Activated T-cell treated with anti-CD3 and anti-CD28 coated beads for 48 hours (primary cell): Measurements from ENCODE around the gene CST7.

Experiments
- DNase-seq: peaks from one replicate; pipeline ENCODE4 v3.0.0-alpha.2; 2020; ENCODE audit warnings: low read depth

Gene CST7

DNA sequence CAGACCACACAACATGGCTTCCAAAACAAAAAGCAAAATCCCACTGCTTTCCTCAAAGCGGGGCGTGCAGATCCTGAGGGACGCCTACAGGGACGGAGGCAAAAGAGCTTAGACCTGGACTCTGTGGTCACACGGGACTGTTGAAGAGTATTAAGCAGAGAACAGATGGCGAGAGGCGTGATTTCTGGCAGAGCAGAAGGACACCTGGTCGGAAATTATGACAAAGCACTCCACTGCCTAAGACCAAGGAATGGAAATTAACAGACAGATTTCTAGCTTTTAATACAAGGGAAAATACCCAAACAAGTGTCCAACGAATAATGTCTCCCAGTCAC lies 15.4 kb downstream of the CST7 start:
- DNase-seq = no peak

GRCh38 chr20:24965065-24965919 lies 16.2 kb downstream of the CST7 start:
- no peak for DNase-seq

- no peak for DNase-seq
Observed at GRCh38 chr20:24966317-24967012, 17.4 kb downstream of the CST7 start.

GRCh38 chr20:24968278-24968800 lies 19.3 kb downstream of the CST7 start:
- DNase-seq = no peak

- no peak for DNase-seq
Observed at GRCh38 chr20:24969186-24970029, 20.3 kb downstream of the CST7 start.

DNA sequence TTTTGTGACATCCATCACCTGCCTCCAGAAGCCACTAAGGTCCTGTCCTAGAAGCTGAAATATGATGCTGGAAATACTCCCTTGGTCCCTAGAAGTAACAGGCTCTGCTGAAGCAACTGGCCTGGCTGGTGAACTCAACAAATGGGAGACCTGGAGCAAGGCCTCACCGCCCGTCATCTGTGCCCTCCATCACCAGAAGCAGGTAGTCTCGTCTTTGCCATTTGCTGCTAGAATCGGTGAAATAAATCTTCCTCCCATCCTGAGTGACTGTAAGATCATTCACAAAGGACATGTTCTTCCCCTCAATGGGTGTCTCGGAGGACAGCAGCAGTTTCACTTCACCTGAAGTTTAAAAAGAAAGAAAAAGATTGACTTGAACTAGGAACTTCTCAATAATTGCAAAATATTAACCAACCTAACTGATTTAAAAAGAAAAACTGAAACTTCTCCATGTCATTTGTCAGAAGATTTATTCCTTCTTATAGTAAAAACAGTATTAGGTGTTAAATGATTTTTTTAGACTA lies 21.0 kb downstream of the CST7 start:
- no peak for DNase-seq

DNA sequence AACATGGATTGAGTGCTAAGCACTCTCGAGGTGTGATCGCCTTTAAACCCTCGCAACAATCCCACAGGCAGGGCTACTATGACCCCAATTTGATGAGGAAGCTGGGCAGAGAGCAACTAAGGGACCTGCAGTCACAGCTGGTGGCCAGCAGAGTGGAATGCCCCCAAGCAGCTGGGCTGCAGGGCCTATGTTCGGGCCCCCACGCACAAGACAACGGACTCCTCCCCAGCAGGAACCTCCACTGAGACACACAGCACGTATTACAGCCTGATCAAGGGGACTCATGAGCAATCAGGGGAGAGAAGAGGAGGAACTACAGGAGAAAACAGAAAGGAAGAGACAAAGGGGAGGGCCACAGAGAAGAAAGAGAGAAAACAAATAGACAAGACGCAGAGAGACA lies 21.7 kb downstream of the CST7 start:
- DNase-seq = no peak

- DNase-seq = no peak
Observed at GRCh38 chr20:24971376-24972101, 22.5 kb downstream of the CST7 start.

DNA sequence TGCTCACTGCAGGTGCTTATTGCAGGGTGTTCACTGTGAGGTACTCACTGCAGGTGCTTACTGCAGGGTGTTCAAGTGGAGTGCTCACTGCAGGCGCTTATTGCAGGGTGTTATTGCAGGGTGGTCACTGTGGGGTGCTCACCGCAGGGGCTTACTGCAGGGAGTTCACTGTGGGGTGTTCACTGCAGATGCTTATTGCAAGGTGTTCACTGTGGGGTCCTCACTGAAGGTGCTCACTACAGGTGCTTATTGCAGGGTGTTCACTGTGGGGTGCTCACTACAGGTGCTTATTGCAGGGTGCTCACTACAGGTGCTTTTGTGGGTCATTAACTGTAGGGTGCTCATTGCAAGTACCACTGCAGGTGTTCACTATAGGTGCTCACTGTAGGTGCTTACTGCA lies 23.3 kb downstream of the CST7 start:
- DNase-seq = no peak

DNA sequence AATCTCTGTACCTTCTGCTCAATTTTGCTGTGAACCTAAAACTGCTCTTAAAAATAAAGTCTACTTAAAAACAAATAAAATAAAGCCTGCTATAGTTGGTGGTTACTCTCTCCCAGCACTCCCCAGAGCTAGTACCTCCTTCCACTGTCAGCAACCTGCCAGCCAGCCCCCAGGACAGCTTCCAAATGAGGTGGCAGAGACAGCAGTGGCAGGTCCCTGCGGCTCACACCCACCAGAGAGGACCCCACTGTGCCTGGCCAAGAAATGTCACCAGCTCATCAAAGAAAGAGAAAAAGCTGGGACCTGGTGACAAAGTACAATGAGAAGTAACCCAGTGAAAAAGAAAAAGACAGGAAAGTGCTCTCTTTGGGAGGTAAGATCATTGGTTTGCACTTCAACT lies 28.3 kb downstream of the CST7 start:
- no peak for DNase-seq

GRCh38 chr20:24977797-24978196 lies 28.7 kb downstream of the CST7 start:
- no peak for DNase-seq

DNA sequence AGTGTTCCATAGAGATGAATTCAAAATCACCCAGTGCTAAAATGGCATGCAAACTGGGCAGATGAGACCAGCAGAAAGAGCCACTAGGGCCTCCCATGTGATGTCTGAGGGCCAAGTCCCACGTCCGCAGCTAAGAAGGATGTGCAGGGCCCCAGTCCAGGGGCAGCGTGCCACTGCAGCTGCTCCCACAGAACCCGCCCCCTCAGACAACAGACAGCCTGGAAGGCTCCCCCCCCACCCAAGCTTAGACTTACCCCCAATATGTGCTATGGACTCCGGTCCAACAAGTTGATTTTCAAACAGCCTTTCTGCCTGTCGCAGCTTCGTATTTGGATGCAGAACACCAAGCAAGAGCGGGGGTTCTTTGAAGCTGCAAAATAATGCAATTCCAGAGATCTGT lies 29.4 kb downstream of the CST7 start:
- no peak for DNase-seq

DNA sequence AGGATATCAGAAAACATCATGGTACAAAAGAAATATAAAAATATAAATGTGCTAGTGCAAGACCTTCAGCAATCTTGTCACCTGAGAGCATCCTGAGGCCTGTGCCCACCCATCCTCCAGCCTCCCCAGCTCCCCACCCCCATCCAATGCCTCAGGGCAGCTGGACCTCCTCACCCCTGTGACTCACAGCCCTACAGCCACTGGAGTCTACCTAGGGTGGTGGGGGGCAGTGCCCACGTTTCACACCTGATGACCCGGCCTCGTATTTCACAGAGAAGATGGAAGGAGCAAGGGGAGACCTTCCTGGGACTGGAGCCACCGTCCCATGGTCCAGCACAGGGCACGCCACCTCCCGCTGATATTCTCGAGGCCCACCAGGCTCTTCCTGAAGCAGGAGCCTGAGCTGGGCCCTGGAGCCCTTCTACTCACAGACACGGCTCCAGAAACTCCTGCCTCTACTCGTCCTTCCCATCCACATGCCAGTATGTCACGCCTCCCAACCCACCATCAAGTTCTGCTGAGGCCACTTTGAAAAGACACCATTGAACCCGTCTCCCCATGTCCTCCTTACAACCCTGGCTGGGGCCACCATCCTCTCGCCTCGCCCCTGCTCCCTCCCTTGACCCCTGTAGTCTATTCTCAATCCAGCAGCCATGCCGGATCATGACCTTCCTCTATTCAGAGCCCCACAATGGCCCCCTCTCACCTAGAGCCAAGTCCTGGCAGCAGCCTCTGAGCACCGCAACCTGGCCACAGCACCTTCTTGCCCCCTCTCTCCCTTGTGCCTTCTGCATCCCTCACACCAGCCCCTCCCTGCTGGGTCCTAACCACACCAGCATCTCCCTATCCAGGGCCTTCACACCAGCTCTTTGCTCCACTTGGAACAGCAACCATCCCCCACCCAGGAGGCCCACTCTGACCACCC lies 30.2 kb downstream of the CST7 start:
- DNase-seq = no peak

GRCh38 chr20:24980291-24981053 lies 31.4 kb downstream of the CST7 start:
- DNase-seq = no peak

GRCh38 chr20:24981282-24981681 lies 32.2 kb downstream of the CST7 start:
- no peak for DNase-seq

DNA sequence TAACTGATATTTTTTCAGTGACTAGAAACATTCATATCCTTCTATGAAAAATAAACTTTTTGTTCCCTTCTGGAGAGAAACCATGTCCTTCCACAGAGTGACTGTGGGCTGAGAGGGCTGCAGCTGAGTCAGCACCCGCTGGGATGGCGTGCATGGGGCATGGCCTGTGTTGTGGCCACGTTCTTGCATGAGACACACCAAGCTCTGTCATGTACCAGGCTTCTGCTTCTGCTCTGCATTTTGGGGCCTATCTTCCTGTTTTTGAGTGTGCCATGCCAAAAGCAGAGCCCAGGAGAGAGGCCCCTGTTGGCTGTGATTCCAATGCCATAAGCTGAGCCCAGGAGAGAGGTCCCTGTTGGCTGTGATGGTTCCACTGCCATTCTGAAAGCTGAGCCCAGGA lies 32.7 kb downstream of the CST7 start:
- no peak for DNase-seq

- DNase-seq = no peak
Observed at GRCh38 chr20:24983896-24984295, 34.8 kb downstream of the CST7 start.

DNA sequence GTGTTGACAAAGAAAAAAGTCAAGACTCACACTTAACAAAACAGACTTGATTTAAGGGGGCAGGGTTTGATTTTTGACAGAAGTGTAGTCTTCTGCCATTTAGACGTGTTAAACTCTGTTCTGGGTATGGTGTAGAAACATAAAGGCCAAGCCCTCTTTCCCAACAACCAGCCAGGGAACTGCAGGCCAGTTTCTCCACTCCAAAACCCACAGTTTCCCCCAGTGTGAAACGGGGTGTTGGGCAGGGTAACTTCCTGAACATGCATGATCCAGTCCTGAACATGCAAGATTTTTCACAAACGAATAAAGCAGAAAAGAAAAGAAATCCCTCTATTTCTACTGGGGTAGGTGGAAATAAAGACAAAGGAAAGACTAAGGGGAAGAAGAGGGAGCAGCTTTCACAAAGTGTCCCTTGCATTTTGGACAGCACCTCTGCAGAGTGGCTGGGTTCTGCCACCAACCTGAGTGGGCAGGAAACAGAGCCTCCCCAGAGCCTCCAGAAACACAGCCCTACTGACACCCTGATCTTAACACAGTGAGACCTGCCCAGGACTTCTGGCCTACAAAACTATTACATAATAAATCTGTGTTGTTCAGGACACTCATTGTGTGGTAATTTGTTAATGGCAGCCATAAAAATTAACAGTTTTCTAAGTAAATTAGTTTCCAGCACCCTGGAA lies 36.0 kb downstream of the CST7 start:
- DNase-seq = no peak

DNA sequence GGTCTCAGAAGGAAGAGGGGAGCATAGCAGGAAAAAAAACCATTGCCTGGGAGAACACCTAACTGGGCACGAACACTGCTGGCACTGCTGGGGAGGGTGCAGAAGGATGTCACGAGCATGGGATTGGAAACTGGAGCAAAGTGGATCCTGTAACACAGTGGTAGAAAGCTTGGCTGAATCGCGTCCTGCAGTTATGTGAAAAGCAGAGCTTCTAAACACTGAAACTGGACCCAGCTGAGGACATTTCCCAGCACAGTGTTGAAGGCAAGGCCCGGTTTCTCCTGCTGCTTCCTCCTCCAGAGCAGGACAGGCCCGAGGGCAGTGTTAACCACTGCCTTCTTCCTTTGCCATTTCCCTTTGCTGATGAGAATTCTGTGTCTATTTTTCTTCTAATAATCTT lies 36.7 kb downstream of the CST7 start:
- DNase-seq = no peak
